SK-N-SH (cell line): ENCODE measurements around the gene SYT14. TPM values are rescaled to one million over a fixed set of nuclear protein-coding genes. Genes with fewer than 3 reads are reported as not detected.

Experiments used
- CTCF ChIA-PET: fragments of 300-600, 350-600 bp; formaldehyde crosslinking; extraction: SDS; loops from one replicate; lab custom pipeline; 2021; lab: Yijun Ruan, JAX
- POLR2A ChIA-PET: fragments of 350-600 bp; sonication (Branson Sonifier 250); formaldehyde crosslinking; extraction: SDS; loops from one replicate; lab custom pipeline; 2020; ENCODE audit warnings: antibody characterized with exemption, inconsistent platforms; lab: Yijun Ruan, JAX
- DNase-seq: peaks from one replicate; pipeline ENCODE4 v3.0.0; 2012
- H2AFZ ChIP-seq: fragments of 200-600 bp; sonication (generic); 2 replicates; pipeline ENCODE4 v1.8.1; 2016; ENCODE audit warnings: antibody characterized with exemption, mild to moderate bottlenecking, low read depth
- H3F3A ChIP-seq: fragments of 200-600 bp; sonication (generic); replicated peaks from 2 replicates; pipeline ENCODE3; 2016; ENCODE audit warnings: antibody characterized with exemption, mild to moderate bottlenecking; ENCODE audit not compliant: insufficient read depth
- H3K27ac ChIP-seq, 2 experiments: fragments of 200-500 bp in 1 of 2; fragments of 200-600 bp in 1 of 2; sonication (Bioruptor generic) in 1 of 2; sonication (generic), shearing (Covaris generic) in 1 of 2; 2 replicates each; pipeline versions ENCODE4 v1.5.1 to v1.6.1; 2014 to 2016; ENCODE audit warnings: low read depth in 2 of 2, inconsistent platforms in 1 of 2, low read length in 1 of 2, mild to moderate bottlenecking in 1 of 2, mixed read lengths in 1 of 2
- H3K27me3 ChIP-seq: fragments of 200-600 bp; sonication (generic), shearing (Covaris generic); 2 replicates; pipeline ENCODE4 v1.6.1; 2016; ENCODE audit warnings: mixed run types; ENCODE audit not compliant: insufficient read depth
- H3K36me3 ChIP-seq, 2 experiments: fragments of 200-500 bp in 1 of 2; fragments of 200-600 bp in 1 of 2; sonication (Bioruptor generic) in 1 of 2; sonication (generic) in 1 of 2; replicated peaks in 1 of 2; 2 replicates each; pipeline versions ENCODE3 to v1.5.1; 2014 to 2016; ENCODE audit warnings: low read length in 1 of 2, mild to moderate bottlenecking in 1 of 2; ENCODE audit not compliant: insufficient read depth in 2 of 2, control insufficient read depth in 1 of 2
- H3K4me1 ChIP-seq, 2 experiments: fragments of 200-500 bp in 1 of 2; fragments of 200-600 bp in 1 of 2; sonication (Bioruptor generic) in 1 of 2; sonication (generic), shearing (Covaris generic) in 1 of 2; 2 replicates each; pipeline versions ENCODE4 v1.5.1 to v1.6.1; 2014 to 2016; ENCODE audit warnings: low read depth in 1 of 2, low read length in 1 of 2, mixed run types in 1 of 2; ENCODE audit not compliant: insufficient read depth in 2 of 2, control insufficient read depth in 1 of 2
- H3K4me2 ChIP-seq: fragments of 200-600 bp; sonication (generic), shearing (Covaris generic); 2 replicates; pipeline ENCODE4 v1.6.1; 2017; ENCODE audit warnings: mixed run types
- H3K4me3 ChIP-seq, 2 experiments: fragments of 200-500 bp in 1 of 2; fragments of 200-600 bp in 1 of 2; sonication (Bioruptor generic) in 1 of 2; sonication (generic), shearing (Covaris generic) in 1 of 2; 2 replicates each; pipeline versions ENCODE4 v1.5.1 to v1.8.1; 2014 to 2016; ENCODE audit warnings: low read depth in 2 of 2, inconsistent platforms in 1 of 2, low read length in 1 of 2, mild to moderate bottlenecking in 1 of 2, mixed read lengths in 1 of 2, moderate library complexity in 1 of 2
- H3K79me2 ChIP-seq: fragments of 200-600 bp; sonication (generic); 2 replicates; pipeline ENCODE4 v1.8.1; 2017; ENCODE audit warnings: mild to moderate bottlenecking; ENCODE audit not compliant: insufficient read depth
- H3K9ac ChIP-seq: fragments of 200-600 bp; sonication (generic); 2 replicates; pipeline ENCODE4 v1.6.1; 2017; ENCODE audit warnings: mixed run types
- H3K9me2 ChIP-seq: fragments of 200-600 bp; sonication (generic); 2 replicates; pipeline ENCODE4 v1.6.1; 2017; ENCODE audit warnings: mixed run types
- H3K9me3 ChIP-seq: fragments of 200-600 bp; sonication (generic); 2 replicates; pipeline ENCODE4 v1.6.1; 2017; ENCODE audit warnings: mixed run types, mild to moderate bottlenecking, moderate library complexity
- H4K20me1 ChIP-seq: fragments of 200-600 bp; sonication (generic); 2 replicates; pipeline ENCODE4 v1.6.1; 2017; ENCODE audit warnings: mild to moderate bottlenecking, mixed run types; ENCODE audit not compliant: insufficient read depth
- ELF1 ChIP-seq: IDR thresholded peaks from 2 replicates; pipeline ENCODE4 v1.4.0; 2012
- EZH2phosphoT487 ChIP-seq: fragments of 200-600 bp; sonication (generic); IDR thresholded peaks from 2 replicates; pipeline ENCODE4 v1.6.1; 2017; ENCODE audit warnings: low read depth, mixed run types, mild to moderate bottlenecking, antibody characterized with exemption, moderate library complexity, borderline replicate concordance
- FOXJ3 ChIP-seq: sonication (generic); formaldehyde crosslinking; IDR thresholded peaks from 2 replicates; pipeline ENCODE4 v1.5.1; 2020; ENCODE audit warnings: mild to moderate bottlenecking, missing genetic modification reagents
- FOXM1 ChIP-seq: IDR thresholded peaks from 2 replicates; pipeline ENCODE4 v1.4.0; 2012; ENCODE audit warnings: low read depth, mild to moderate bottlenecking
- GATA2 ChIP-seq: sonication (generic); formaldehyde crosslinking; IDR thresholded peaks from 2 replicates; pipeline ENCODE4 v1.5.0; 2020; ENCODE audit warnings: mild to moderate bottlenecking, missing genetic modification reagents
- JUND ChIP-seq: IDR thresholded peaks from 2 replicates; pipeline ENCODE4 v1.4.0; 2012
- MAX ChIP-seq: IDR thresholded peaks from 2 replicates; pipeline ENCODE4 v1.4.0; 2012; ENCODE audit warnings: low read depth
- MEF2A ChIP-seq: IDR thresholded peaks from 2 replicates; pipeline ENCODE4 v1.4.0; 2012; ENCODE audit warnings: low read depth, borderline replicate concordance
- POLR2AphosphoS5 ChIP-seq: IDR thresholded peaks from 2 replicates; pipeline ENCODE4 v1.6.1; 2012; ENCODE audit warnings: low read depth, low read length
- RAD21 ChIP-seq: IDR thresholded peaks from 2 replicates; pipeline ENCODE4 v1.6.1; 2012; ENCODE audit warnings: mild to moderate bottlenecking, low read length
- REST ChIP-seq: IDR thresholded peaks from 2 replicates; pipeline ENCODE4 v1.6.1; 2012; ENCODE audit warnings: mild to moderate bottlenecking, low read depth, low read length, moderate library complexity
- RXRA ChIP-seq: IDR thresholded peaks from 2 replicates; pipeline ENCODE4 v1.4.0; 2012; ENCODE audit warnings: low read depth, mild to moderate bottlenecking, borderline replicate concordance
- TCF12 ChIP-seq: IDR thresholded peaks from 2 replicates; pipeline ENCODE4 v1.4.0; 2012
- USF2 ChIP-seq: fragments of 150-350 bp; IDR thresholded peaks from 2 replicates; pipeline ENCODE4 v1.6.1; 2017; ENCODE audit warnings: antibody characterized with exemption, low read length, low read depth, borderline replicate concordance
- WGBS: methylation state at CpG from one replicate; pipeline ENCODE4 v1.1.6; 2017; ENCODE audit warnings: low lambda C conversion rate; 5-methylcytosine and 5-hydroxymethylcytosine counted together
- polyA plus RNA-seq, 3 experiments: library from polyadenylated mRNA; depleted of rRNA; stranded (reverse); fragments of >200 nt; gene quantifications; 2 replicates each; pipeline ENCODE4 v1.2.3, GENCODE V29; 2012
- TF ChIP-seq, protein P1 (sequence below): IDR thresholded peaks from 2 replicates; pipeline ENCODE4; 2012

The SYT14 gene
- polyA plus RNA-seq, 1 of the 3 experiments (the other 2 are of a cell fraction): 1.2 TPM

DNA sequence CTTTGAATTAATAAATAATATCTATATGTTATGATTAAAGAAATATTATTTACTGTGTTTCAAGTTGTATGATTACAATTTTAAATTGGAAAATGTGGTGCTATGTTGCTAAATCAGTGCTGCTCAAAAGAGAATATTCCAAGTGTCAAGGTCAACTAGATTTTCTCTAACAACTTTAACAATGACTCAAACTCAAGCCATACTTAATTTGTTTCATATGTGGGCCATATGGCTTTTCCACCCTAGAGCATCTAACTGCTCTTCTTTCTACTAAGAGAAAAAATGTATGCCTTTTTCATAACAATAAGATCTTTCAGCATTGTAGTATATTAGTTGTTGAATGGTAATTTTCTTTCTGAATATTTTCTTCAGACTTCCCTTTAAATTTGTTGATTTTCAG is 8.3 kb upstream of the SYT14 start:
- Histone ChIP-seq H3K9me2 (no peaks in the 10 kb centered on the region), H3K27me3 (no peaks in the 10 kb centered on the region), H3K9me3 (no peaks in the 10 kb centered on the region), H3K4me1 (peaks cover 12 to 23% of the 10 kb centered on the region in 2 experiments), H3K9ac (no peak overlapping the region), H3K4me3 (no peak overlapping the region), H2AFZ (no peak overlapping the region), H3K27ac (peak overlapping the region in 1 of 2 experiments; percentile 3; a peak in 1 of 4 replicates), H3K36me3 (no peaks in the 10 kb centered on the region), H3F3A (peaks cover 8% of the 10 kb centered on the region), H3K79me2 (no peaks in the 10 kb centered on the region), H4K20me1 (no peaks in the 10 kb centered on the region), H3K4me2 (no peak overlapping the region)
- POLR2A ChIA-PET: no interaction called here
- CTCF ChIA-PET: interaction anchor here (1.0 kb wide), 1 partner anchor 70 kb away, joined by 3 read pairs; no protein-coding TSS in a partner anchor
- no peak for TF ChIP-seq ELF1
- TF ChIP-seq TCF12: peak; percentile 85
- TF ChIP-seq JUND: 0 out of 2 replicates have a peak, but pooled peaks have one; percentile 7
- DNase-seq: peak; percentile 25

- H3K4me1 ChIP-seq: peaks cover 7 to 15% of the 10 kb centered on the region in 2 experiments
- WGBS: 49% methylated on average over 2 of the region's 2 CpGs
- TF ChIP-seq FOXM1: no peak
- TF ChIP-seq JUND: no peak
- TF ChIP-seq GATA2 (CRISPR knock-in tag): no peak
- no peak for TF ChIP-seq USF2
- TF ChIP-seq POLR2AphosphoS5: no peak
- no peak for TF ChIP-seq EZH2phosphoT487
- no peak for TF ChIP-seq MEF2A
- no peak for TF ChIP-seq RXRA
- no peak for TF ChIP-seq REST
- no peak for TF ChIP-seq FOXJ3 (CRISPR knock-in tag)
- no peak for TF ChIP-seq RAD21
- TF ChIP-seq, protein P1, sequence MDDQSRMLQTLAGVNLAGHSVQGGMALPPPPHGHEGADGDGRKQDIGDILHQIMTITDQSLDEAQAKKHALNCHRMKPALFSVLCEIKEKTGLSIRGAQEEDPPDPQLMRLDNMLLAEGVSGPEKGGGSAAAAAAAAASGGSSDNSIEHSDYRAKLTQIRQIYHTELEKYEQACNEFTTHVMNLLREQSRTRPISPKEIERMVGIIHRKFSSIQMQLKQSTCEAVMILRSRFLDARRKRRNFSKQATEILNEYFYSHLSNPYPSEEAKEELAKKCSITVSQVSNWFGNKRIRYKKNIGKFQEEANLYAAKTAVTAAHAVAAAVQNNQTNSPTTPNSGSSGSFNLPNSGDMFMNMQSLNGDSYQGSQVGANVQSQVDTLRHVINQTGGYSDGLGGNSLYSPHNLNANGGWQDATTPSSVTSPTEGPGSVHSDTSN: no peak
- TF ChIP-seq TCF12: no peak
- no peak for TF ChIP-seq MAX
- H3K79me2 ChIP-seq: no peaks in the 10 kb centered on the region
- peaks cover 8% of the 10 kb centered on the region for H3F3A ChIP-seq
- no peaks in the 10 kb centered on the region for H3K27me3 ChIP-seq
- H3K9ac ChIP-seq: no peak overlapping the region
- POLR2A ChIA-PET: no interaction called here
- no peaks in the 10 kb centered on the region for H3K36me3 ChIP-seq
- no peak overlapping the region for H3K4me3 ChIP-seq
- DNase-seq: no peak
- no peak overlapping the region for H3K27ac ChIP-seq
- H4K20me1 ChIP-seq: no peaks in the 10 kb centered on the region
- H2AFZ ChIP-seq: no peak overlapping the region
- CTCF ChIA-PET: no interaction called here
- no peak overlapping the region for H3K4me2 ChIP-seq
- H3K9me2 ChIP-seq: no peaks in the 10 kb centered on the region
- H3K9me3 ChIP-seq: no peaks in the 10 kb centered on the region
Measured at GRCh38 chr1:209931141-209931540, 6.9 kb upstream of the SYT14 start.
